ENCODE data around the gene MAU2. TPM values are rescaled to one million over a fixed set of nuclear protein-coding genes. Genes with fewer than 3 reads are reported as not detected.

MAU2 gene
- total and polyA plus RNA-seq, 8 donors = 10.6 to 116 (median 35.5) TPM

DNA sequence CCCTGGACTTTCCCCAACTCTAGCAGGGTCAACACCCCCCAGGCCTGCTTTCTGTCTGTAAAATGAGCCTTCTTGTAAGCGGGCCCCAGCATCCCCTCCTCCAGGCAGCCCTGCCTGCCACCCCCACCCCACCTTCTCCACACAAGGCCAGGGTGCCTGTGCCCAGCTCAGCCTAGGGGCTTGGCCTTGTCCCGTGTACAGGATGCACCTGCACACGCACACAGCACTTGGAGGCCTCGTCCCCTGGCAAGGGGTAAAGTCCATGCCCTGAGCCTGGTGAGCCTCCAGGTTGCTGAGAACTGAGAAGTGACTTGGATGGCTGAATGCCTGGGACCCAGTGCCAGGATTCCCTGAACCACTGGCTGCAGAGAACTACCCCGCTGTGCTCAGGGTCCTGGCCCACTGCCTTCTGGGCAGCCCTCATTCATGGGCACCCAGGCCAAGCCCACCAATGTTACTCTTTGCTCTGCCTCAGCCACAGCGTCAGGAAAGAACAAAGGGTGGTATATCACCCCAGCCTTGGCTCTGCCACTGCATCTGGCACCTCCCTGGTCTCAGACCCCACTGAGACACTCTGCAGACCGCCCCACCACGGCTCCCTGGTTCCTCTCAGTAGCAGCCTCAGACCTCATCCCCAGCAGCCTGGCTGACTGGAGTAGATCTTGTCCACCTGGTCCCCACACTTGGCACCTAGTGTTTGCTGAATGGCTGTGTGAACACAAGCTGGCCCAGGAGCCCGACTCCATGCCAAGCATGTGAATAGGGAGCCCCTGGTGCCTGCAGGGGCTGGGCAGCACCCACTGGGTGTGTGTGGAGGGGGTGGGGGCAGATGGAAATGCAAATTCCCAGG, 45.7 kb upstream of the MAU2 start:
- TF ChIP-seq POLR2AphosphoS5 (IDR thresholded peaks at IDR 0.05) = no peak
- no peak for TF ChIP-seq POLR2A (IDR thresholded peaks at IDR 0.05)
- TF ChIP-seq EP300 (IDR thresholded peaks at IDR 0.05) = no peak
- TF ChIP-seq, protein P1, sequence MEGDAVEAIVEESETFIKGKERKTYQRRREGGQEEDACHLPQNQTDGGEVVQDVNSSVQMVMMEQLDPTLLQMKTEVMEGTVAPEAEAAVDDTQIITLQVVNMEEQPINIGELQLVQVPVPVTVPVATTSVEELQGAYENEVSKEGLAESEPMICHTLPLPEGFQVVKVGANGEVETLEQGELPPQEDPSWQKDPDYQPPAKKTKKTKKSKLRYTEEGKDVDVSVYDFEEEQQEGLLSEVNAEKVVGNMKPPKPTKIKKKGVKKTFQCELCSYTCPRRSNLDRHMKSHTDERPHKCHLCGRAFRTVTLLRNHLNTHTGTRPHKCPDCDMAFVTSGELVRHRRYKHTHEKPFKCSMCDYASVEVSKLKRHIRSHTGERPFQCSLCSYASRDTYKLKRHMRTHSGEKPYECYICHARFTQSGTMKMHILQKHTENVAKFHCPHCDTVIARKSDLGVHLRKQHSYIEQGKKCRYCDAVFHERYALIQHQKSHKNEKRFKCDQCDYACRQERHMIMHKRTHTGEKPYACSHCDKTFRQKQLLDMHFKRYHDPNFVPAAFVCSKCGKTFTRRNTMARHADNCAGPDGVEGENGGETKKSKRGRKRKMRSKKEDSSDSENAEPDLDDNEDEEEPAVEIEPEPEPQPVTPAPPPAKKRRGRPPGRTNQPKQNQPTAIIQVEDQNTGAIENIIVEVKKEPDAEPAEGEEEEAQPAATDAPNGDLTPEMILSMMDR (IDR thresholded peaks at IDR 0.05) = no peak
- Histone ChIP-seq H3K27ac (no peak overlapping the region), H3K4me1 (peaks cover 9 to 16% (median 14%) of the 10 kb centered on the region in 4 donors), H3K9me3 (no peaks in the 10 kb centered on the region), H3K4me3 (no peak overlapping the region), H3K36me3 (peaks cover 35 to 50% (median 48%) of the 10 kb centered on the region in 4 donors), H3K27me3 (peaks cover 0 to 22% (median 11%) of the 10 kb centered on the region in 3 donors)
- intact Hi-C loops (cut with DNase I; ENCODE audit: low total_unique reads) = no loop called here
- WGBS, 5 donors = 58 to 78% (median 65%) methylated on average over 4 to 9 of the region's 9 CpGs
- DNase-seq = peak in 1 of 2 donors; percentile 40

DNA sequence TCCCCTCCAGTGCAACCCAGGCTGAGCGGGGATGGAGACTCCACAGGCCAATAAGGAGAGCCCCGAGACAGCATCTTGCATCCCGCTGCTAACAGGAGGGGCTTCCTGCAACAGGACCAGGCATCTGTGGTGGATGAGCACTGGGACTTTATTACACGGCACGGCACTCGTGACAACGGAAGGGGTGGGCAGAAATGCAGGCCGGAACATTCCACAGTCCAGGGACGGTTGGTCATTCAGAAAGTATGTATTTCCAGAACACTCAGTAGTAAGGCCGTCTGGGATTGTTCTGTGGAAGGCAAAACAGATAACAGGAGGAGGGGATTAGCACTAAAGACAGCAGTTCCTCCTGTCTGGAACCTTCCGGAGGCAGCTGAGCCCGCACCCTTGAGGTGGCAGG, 44.2 kb upstream of the MAU2 start:
- TF ChIP-seq POLR2AphosphoS5 (IDR thresholded peaks at IDR 0.05) (no peak), POLR2A (IDR thresholded peaks at IDR 0.05) (no peak), EP300 (IDR thresholded peaks at IDR 0.05) (no peak)
- Histone ChIP-seq H3K27me3 (peaks cover 0 to 22% (median 11%) of the 10 kb centered on the region in 3 donors), H3K9me3 (no peaks in the 10 kb centered on the region), H3K4me3 (no peak overlapping the region), H3K4me1 (peaks cover 9 to 16% (median 14%) of the 10 kb centered on the region in 4 donors), H3K27ac (no peak overlapping the region), H3K36me3 (peaks cover 43 to 64% (median 63%) of the 10 kb centered on the region in 4 donors)
- intact Hi-C loops (cut with DNase I; ENCODE audit: low total_unique reads) = no loop called here
- no peak for DNase-seq
- WGBS, 5 donors = 86 to 94% (median 90%) methylated on average over 12 of the region's 12 CpGs

DNA sequence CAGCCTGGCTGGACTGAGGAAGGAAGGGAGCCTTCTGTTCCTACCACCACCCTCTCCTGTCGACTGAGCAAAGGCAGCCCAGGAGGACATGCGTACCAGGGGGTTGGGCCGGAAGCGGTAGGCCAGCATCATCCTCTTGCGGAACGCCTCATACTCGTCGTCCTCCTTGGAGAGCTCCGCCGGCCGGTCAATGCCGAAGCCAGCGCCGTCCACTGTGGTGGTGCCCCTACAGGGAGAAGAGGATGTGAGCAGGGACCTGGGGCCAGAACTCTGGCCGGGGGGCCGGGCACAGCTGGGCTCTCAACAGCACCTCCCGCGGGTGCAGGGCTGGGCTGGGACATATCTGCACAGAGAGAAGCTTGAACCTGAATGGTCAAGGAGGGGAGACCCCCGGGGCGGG, 43.8 kb upstream of the MAU2 start:
- Histone ChIP-seq H3K9me3 (no peaks in the 10 kb centered on the region), H3K27me3 (peaks cover 0 to 20% (median 11%) of the 10 kb centered on the region in 3 donors), H3K4me3 (no peak overlapping the region), H3K27ac (no peak overlapping the region), H3K36me3 (peaks cover 43 to 69% (median 68%) of the 10 kb centered on the region in 4 donors), H3K4me1 (peaks cover 9 to 16% (median 14%) of the 10 kb centered on the region in 4 donors)
- no peak for DNase-seq
- TF ChIP-seq, protein P1 (IDR thresholded peaks at IDR 0.05) = no peak
- TF ChIP-seq POLR2AphosphoS5 (IDR thresholded peaks at IDR 0.05) (no peak), EP300 (IDR thresholded peaks at IDR 0.05) (no peak), POLR2A (IDR thresholded peaks at IDR 0.05) (no peak)
- WGBS, 5 donors = 87 to 98% (median 94%) methylated on average over 7 to 20 of the region's 20 CpGs
- intact Hi-C loops (cut with DNase I; ENCODE audit: low total_unique reads) = no loop called here

DNA sequence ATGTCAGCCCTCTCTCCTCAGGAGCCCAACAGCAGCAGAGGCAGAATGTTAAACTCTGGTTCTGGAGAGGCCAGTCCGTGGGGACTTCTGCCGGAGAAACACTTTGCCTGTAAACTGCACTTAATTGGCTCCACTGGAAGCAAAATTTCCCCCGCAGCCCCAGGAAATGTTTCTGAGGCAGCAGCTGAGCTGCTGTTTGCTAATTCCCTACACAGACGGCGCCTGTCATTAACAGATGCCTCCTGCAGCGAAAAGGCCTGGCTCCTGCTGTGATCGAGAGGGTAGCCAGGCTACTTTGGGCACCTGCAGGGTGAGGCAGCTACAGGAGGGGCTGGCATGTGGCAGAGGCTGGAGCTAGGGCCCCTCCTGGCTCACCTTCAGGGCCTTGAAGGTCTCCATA, 42.3 kb upstream of the MAU2 start:
- Histone ChIP-seq H3K27ac (no peak overlapping the region), H3K4me1 (peaks cover 1 to 6% (median 3%) of the 10 kb centered on the region in 4 donors), H3K9me3 (no peaks in the 10 kb centered on the region), H3K4me3 (no peak overlapping the region), H3K36me3 (peaks cover 48 to 84% (median 82%) of the 10 kb centered on the region in 4 donors), H3K27me3 (peaks cover 0 to 5% (median 4%) of the 10 kb centered on the region in 3 donors)
- intact Hi-C loops (cut with DNase I; ENCODE audit: low total_unique reads) = no loop called here
- TF ChIP-seq, protein P1 (IDR thresholded peaks at IDR 0.05) = no peak
- TF ChIP-seq EP300 (IDR thresholded peaks at IDR 0.05) (no peak), POLR2A (IDR thresholded peaks at IDR 0.05) (no peak), POLR2AphosphoS5 (IDR thresholded peaks at IDR 0.05) (no peak)
- no peak for DNase-seq
- WGBS, 5 donors = 91 to 97% (median 93%) methylated on average over 3 to 7 of the region's 7 CpGs
